RWPE1 (cell line): ENCODE data around the gene ZNF532.
"Not testable (repeated sequence)": the region's sequence is repeated elsewhere in the genome, so short reads cannot be mapped to it uniquely, and the experiment has no call there.

Experiments
- CTCF ChIA-PET: fragments of 350-600 bp; sonication (Branson Sonifier 250); formaldehyde crosslinking; extraction: SDS; loops from one replicate; lab custom pipeline; 2021; lab: Yijun Ruan, JAX
- POLR2A ChIA-PET: fragments of 400-600 bp; formaldehyde crosslinking; extraction: SDS; loops from one replicate; lab custom pipeline; 2020; ENCODE audit warnings: antibody characterized with exemption; ENCODE audit not compliant: low non-redundant PET; lab: Yijun Ruan, JAX
- DNase-seq: peaks from one replicate; pipeline ENCODE4 v3.0.0; 2012; ENCODE audit warnings: low spot score
- H3K27ac ChIP-seq: fragments of 450-650 bp; 2 replicates; pipeline ENCODE4 v1.5.1; 2017
- TF ChIP-seq, protein P1 (sequence below): fragments of 450-650 bp; conservative IDR thresholded peaks from 2 replicates; pipeline ENCODE4 v1.5.1; 2017; ENCODE audit warnings: low read depth, mild to moderate bottlenecking

The ZNF532 gene

GRCh38 chr18:58915006-58915799 lies 50.5 kb downstream of the ZNF532 start:
- TF ChIP-seq, protein P1, sequence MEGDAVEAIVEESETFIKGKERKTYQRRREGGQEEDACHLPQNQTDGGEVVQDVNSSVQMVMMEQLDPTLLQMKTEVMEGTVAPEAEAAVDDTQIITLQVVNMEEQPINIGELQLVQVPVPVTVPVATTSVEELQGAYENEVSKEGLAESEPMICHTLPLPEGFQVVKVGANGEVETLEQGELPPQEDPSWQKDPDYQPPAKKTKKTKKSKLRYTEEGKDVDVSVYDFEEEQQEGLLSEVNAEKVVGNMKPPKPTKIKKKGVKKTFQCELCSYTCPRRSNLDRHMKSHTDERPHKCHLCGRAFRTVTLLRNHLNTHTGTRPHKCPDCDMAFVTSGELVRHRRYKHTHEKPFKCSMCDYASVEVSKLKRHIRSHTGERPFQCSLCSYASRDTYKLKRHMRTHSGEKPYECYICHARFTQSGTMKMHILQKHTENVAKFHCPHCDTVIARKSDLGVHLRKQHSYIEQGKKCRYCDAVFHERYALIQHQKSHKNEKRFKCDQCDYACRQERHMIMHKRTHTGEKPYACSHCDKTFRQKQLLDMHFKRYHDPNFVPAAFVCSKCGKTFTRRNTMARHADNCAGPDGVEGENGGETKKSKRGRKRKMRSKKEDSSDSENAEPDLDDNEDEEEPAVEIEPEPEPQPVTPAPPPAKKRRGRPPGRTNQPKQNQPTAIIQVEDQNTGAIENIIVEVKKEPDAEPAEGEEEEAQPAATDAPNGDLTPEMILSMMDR = no peak
- H3K27ac ChIP-seq = no peak overlapping the region
- no peak for DNase-seq
- ChIA-PET POLR2A (no interaction called here), CTCF (interaction anchor here (0.6 kb wide), 1 partner anchor 57 kb away, joined by 3 read pairs; no protein-coding TSS in a partner anchor)

DNA sequence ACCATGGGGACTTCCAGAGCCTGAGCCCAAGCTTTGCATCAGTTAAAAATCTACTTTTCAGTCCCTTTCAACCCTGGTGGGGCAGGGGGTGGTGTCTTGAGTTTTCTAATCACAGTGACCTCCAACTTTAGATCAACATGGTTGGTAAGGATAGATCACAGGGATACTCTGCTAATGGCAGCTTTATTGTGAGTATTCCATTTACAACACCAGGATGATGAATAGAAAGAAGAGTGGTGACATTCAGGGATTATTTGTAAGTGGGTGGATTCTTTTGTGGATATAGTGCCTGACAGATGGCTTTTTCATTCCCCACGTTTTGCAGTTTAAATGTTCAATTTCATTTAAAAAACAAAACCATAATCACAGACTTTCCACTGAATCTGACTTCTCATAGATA lies 51.3 kb downstream of the ZNF532 start:
- POLR2A ChIA-PET = no interaction called here
- CTCF ChIA-PET = no interaction called here

DNA sequence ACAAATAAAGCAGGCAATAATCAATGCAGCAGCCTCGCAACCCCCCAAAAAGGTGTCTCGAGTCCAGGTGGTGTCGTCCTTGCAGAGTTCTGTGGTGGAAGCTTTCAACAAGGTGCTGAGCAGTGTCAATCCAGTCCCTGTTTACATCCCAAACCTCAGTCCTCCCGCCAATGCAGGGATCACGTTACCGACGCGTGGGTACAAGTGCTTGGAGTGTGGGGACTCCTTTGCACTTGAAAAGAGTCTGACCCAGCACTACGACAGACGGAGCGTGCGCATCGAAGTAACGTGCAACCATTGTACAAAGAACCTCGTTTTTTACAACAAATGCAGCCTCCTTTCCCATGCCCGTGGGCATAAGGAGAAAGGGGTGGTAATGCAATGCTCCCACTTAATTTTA lies 55.3 kb downstream of the ZNF532 start:
- CTCF ChIA-PET, H3K27ac ChIP-seq, POLR2A ChIA-PET, DNase-seq: not testable (repeated sequence)

More for the DNA sequence above, 51.3 kb downstream of the ZNF532 start:
- H3K27ac ChIP-seq = no peak overlapping the region
- no peak for DNase-seq
- TF ChIP-seq, protein P1 = no peak

DNA sequence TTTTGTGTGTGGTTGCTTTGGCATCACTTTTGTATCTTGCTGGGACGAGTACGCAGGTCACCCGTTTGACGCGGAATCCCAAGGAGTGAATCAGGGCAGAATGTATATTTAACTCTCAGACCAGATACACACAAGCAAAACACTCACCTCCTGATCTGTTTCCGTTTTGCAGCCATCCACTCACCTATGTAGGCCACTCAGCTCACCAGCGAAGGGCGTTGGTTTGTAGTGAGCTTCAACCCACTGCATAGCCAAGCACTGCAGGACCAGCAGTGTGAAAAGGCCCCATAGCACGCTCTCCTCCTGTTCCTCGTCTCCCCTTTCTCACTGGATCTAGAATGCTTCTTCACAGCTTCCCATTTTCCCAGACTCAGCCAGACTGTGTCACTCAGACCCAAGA lies 58.3 kb downstream of the ZNF532 start:
- H3K27ac ChIP-seq = no peak overlapping the region
- CTCF ChIA-PET = interaction anchor here (0.6 kb wide), 1 partner anchor 127 kb away, joined by 3 read pairs; no protein-coding TSS in a partner anchor
- TF ChIP-seq, protein P1 = no peak
- no peak for DNase-seq
- POLR2A ChIA-PET = no interaction called here

GRCh38 chr18:58924473-58924872 lies 59.8 kb downstream of the ZNF532 start:
- H3K27ac ChIP-seq = no peak overlapping the region
- TF ChIP-seq, protein P1 = no peak
- CTCF ChIA-PET = no interaction called here
- POLR2A ChIA-PET = no interaction called here
- DNase-seq = no peak

- no peak overlapping the region for H3K27ac ChIP-seq
- no peak for DNase-seq
- POLR2A ChIA-PET = no interaction called here
- CTCF ChIA-PET = interaction anchor here (0.7 kb wide), 1 partner anchor 116 kb away, joined by 3 read pairs; no protein-coding TSS in a partner anchor
- TF ChIP-seq, protein P1 = no peak
Observed at GRCh38 chr18:58927659-58928058, 63.0 kb downstream of the ZNF532 start.

DNA sequence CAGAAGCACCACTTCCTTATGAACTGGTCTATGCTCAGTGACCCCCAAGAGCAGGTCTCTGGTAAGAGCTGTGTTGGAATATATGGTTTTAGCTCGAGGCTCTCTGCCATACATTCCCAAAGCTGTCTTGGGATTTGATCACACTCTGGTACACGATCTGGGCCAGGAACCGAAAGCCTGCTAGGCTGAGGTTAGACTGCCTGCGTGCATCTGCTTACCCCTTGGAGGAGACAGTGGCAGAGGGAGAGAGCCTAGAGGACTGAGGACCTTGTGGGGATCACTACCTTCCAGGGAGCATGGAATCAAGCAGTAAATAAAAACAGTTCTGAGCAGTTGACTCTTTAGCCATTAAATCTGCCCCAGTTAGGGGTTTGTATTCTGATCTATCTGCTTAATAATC lies 63.7 kb downstream of the ZNF532 start:
- DNase-seq = no peak
- H3K27ac ChIP-seq = no peak overlapping the region
- TF ChIP-seq, protein P1 = no peak
- POLR2A ChIA-PET = no interaction called here
- CTCF ChIA-PET = no interaction called here
